ENCODE data around the gene SCGB1A1.

- TF ChIP-seq POLR2A (IDR thresholded peaks at IDR 0.05), result no peak
- TF ChIP-seq CTCF (IDR thresholded peaks at IDR 0.05), result no peak
Measured at GRCh38 chr11:62423012-62423411, 4.2 kb downstream of the SCGB1A1 start.
